22Rv1 (cell line): Measurements from ENCODE around the gene ABLIM2.

Experiments used
- H3K27ac ChIP-seq: fragments of 450-650 bp; 2 replicates; pipeline ENCODE4 v1.5.1; 2017
- ZFX ChIP-seq: fragments of 450-650 bp; IDR thresholded peaks from 2 replicates; pipeline ENCODE4 v1.6.1; 2017; ENCODE audit warnings: antibody characterized with exemption, borderline replicate concordance
- TF ChIP-seq, protein P1 (sequence below): fragments of 450-650 bp; IDR thresholded peaks from 2 replicates; pipeline ENCODE4 v1.5.1; 2017; ENCODE audit warnings: mild to moderate bottlenecking

Gene ABLIM2

DNA sequence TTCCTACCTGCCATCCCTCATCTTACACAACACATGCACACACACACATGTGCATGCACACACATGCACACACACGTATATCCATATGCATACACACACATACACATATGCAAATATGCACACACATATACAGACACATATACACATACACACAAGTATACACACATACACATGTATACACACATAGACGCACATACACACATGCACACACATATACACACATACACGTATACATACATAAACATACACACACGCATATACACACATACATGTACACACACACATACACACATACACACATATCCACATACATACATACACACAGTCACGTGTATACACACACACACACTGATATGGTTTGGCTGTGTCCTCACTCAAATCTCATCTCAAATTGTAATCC is 182.0 kb downstream of the ABLIM2 start:
- no peak overlapping the region for H3K27ac ChIP-seq
- TF ChIP-seq, protein P1, sequence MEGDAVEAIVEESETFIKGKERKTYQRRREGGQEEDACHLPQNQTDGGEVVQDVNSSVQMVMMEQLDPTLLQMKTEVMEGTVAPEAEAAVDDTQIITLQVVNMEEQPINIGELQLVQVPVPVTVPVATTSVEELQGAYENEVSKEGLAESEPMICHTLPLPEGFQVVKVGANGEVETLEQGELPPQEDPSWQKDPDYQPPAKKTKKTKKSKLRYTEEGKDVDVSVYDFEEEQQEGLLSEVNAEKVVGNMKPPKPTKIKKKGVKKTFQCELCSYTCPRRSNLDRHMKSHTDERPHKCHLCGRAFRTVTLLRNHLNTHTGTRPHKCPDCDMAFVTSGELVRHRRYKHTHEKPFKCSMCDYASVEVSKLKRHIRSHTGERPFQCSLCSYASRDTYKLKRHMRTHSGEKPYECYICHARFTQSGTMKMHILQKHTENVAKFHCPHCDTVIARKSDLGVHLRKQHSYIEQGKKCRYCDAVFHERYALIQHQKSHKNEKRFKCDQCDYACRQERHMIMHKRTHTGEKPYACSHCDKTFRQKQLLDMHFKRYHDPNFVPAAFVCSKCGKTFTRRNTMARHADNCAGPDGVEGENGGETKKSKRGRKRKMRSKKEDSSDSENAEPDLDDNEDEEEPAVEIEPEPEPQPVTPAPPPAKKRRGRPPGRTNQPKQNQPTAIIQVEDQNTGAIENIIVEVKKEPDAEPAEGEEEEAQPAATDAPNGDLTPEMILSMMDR: no peak
- no peak for TF ChIP-seq ZFX

DNA sequence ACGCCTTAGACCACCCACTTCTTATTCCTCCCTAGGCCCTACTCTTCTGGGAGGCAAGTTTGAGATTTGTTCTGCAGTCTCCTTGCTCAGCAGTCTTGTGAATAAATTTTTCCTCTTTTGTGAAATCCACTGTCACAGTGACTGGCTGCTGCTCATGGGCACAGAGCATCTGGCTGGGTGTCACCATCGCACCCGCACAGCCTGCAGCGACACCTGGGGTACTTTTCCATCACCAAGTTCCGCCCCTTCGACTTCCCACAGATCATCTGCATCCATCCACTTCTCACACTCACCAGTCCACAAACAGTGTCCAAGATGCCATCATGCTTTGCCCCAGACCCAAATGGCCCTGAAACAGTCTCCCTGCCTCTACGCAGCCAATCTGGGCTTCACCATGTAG is 182.6 kb downstream of the ABLIM2 start:
- H3K27ac ChIP-seq: no peak overlapping the region
- TF ChIP-seq, protein P1: no peak
- no peak for TF ChIP-seq ZFX

DNA sequence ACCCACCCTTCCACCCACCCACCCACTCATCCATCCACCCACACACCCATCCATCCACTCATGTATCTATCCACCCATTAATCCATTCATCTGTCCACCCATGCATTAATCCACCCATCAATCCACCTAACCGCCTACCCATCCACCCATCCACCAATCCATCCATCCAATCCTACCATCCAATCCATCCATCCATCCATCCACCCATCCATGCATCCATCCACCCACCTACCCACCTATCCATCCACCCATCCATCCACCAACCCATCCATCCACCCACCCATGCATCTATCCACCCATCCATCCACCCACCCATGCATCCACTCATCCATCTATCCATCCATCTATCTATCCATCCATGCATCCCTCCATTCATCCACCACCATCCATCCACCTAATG is 184.2 kb downstream of the ABLIM2 start:
- no peak overlapping the region for H3K27ac ChIP-seq
- TF ChIP-seq ZFX: no peak
- TF ChIP-seq, protein P1: no peak

DNA sequence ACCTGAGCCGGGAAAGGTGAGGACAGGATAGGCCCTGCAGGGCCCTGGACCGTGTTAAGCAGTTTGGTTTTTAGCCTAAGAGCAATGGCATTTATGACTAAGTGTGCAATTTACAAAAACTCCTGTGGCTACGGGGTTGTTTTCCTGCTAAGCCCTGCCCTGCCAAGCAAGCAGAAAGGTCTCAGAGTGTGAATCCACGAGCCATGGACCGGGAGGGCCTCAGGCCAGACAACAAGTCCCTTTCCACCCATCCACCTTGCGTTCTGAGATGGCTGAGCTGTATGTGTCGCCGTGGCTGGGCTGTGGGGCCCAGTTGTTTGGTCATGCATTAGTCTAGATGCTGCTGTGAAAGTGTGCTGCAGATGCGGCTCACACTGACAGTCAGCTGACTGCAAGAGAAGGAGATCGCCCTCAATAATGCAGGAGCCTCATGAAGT is 185.1 kb downstream of the ABLIM2 start:
- TF ChIP-seq, protein P1: no peak
- TF ChIP-seq ZFX: no peak

DNA sequence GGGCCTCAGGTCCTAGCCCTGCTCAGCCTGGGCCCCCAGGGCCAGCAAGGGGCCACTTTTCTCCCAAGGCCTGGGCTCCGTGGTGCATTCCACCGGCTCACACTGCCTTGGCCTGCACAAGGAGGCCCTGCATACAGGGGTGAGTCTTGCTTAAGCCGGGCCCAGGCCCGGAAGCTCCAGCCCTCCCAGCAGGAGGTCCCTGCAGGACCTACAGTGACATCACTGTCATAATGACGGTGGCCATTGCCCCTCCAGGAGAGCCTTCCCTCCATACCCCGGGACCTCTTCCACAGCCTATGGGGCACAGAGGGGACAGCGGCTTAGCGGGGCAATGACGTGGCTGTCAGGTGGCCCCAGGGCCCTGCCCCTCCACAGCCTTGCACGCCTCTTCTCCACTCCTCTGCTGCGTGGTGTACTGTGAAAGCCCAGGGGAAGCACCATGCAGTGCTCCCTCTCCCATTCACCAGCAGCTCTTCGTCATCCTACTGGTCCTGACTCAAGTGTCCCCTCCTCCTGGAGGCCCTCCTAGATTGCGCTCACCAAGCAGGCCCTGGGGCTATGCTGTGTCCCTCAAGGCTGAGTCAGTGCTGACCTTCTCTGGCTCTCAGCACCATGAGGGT is 186.6 kb downstream of the ABLIM2 start:
- no peak for TF ChIP-seq ZFX
- TF ChIP-seq, protein P1: no peak
- no peak overlapping the region for H3K27ac ChIP-seq

More for the DNA sequence above, 185.1 kb downstream of the ABLIM2 start:
- H3K27ac ChIP-seq: no peak overlapping the region

DNA sequence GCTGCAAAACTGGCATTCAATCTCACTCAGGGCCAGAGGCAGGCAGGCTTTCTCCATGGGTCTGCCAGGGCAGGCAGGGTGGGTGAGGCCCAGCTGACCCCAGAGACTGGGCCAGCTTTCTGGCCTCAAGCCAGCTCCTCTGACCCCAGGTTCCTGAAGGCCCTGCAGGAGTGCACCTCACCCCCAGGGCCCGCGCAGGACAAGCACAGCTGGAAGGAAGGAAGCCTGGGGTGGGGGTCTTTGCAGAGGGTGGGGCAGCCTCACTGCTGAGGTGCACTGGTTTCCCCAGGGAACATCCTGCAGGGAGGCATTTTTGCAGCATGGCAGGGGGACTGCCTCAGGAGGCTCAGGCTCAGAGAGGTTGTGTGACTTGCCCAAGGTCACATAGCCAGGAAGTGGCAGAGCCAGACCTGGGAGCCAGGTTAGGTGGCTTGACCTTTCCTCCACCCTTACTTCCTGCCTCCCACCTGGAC is 187.4 kb downstream of the ABLIM2 start:
- TF ChIP-seq ZFX: no peak
- TF ChIP-seq, protein P1: no peak
- no peak overlapping the region for H3K27ac ChIP-seq

DNA sequence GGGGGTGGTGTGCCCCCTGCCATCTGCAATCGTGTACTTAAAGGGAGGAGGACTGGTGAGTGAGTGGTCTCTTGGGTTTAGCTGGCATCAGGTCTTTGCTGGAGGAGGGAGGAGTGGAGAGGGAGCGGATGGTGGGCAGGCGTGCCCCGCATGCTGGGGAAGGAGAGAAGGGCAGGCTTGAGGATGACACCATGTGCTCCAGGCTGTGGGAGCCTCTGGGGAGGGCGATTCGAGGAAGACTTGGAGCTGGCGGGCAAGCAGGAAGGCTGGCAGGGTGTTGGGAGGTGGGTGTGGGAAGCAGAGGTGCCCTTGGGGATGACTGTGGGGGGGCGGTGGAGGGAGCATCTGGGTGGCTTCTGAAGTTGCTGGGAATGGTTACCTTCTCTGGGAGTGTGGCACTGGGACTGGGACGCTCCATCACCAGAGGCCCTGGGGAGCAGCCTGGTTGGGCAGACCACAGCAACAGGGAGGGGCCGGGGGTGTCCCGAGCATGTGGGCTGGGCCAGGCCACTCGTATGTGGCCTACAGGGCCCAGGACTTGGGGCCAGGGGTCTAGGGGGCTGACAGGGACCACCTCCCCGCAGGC is 188.2 kb downstream of the ABLIM2 start:
- H3K27ac ChIP-seq: no peak overlapping the region
- TF ChIP-seq, protein P1: no peak
- no peak for TF ChIP-seq ZFX
